Activated T-cell treated with anti-CD3 and anti-CD28 coated beads, Interleukin-2, amount 50 U/mL, for 72 hours (primary cell): ENCODE measurements around the gene STARD10. TPM values are rescaled to one million over a fixed set of nuclear protein-coding genes. Genes with fewer than 3 reads are reported as not detected.

Source experiments
- ATAC-seq, 2 donors: fragments of 150-1000 bp; cut with Tn5 transposase; replicated peaks in 1 of 2; 2 replicates each; pipeline ENCODE4 v1.10.0; 2021; ENCODE audit warnings: moderate library complexity in 2 of 2, mild to moderate bottlenecking in 1 of 2
- DNase-seq, 2 donors: peaks; one replicate each; pipeline ENCODE4 v3.0.0; 2021 to 2022; ENCODE audit warnings: mixed read lengths in 1 of 2
- H3K27ac Mint-ChIP-seq: one replicate; pipeline ENCODE4 v1.8.0; 2022; ENCODE audit warnings: mild to moderate bottlenecking, moderate library complexity, mixed read lengths
- H3K27me3 Mint-ChIP-seq: one replicate; pipeline ENCODE4 v1.8.0; 2022; ENCODE audit warnings: low read depth, mixed read lengths
- H3K36me3 Mint-ChIP-seq, 2 donors: one replicate each; pipeline ENCODE4 v1.8.0; 2022; ENCODE audit warnings: mixed read lengths in 2 of 2, mild to moderate bottlenecking in 1 of 2; ENCODE audit not compliant: insufficient read depth in 2 of 2
- H3K4me1 Mint-ChIP-seq: one replicate; pipeline ENCODE4 v1.8.0; 2022; ENCODE audit warnings: low read depth, mixed read lengths
- H3K4me3 Mint-ChIP-seq, 2 donors: one replicate each; pipeline ENCODE4 v1.8.0; 2022; ENCODE audit warnings: mild to moderate bottlenecking in 2 of 2, mixed read lengths in 2 of 2, moderate library complexity in 2 of 2
- H3K9me3 Mint-ChIP-seq, 2 donors: one replicate each; pipeline ENCODE4 v1.8.0; 2022; ENCODE audit warnings: mixed read lengths in 2 of 2
- total RNA-seq, 2 donors: library from RNA; stranded (reverse); gene quantifications; one replicate each; pipeline ENCODE4 v1.2.3, GENCODE V29; 2022

STARD10 gene
- total RNA-seq, 2 donors from 2014 or later, result 31.9 to 41.3 TPM

- DNase-seq (no peak), ATAC-seq (no peak)
- no peak overlapping the region for H3K4me3 Mint-ChIP-seq
- H3K36me3 Mint-ChIP-seq, result no peaks in the 10 kb centered on the region
- H3K27ac Mint-ChIP-seq, result no peak overlapping the region
- H3K27me3 Mint-ChIP-seq, result no peaks in the 10 kb centered on the region
- no peaks in the 10 kb centered on the region for H3K9me3 Mint-ChIP-seq
- peaks cover 20% of the 10 kb centered on the region for H3K4me1 Mint-ChIP-seq
Measured at GRCh38 chr11:72778535-72779494, 15.0 kb downstream of the STARD10 start.

DNA sequence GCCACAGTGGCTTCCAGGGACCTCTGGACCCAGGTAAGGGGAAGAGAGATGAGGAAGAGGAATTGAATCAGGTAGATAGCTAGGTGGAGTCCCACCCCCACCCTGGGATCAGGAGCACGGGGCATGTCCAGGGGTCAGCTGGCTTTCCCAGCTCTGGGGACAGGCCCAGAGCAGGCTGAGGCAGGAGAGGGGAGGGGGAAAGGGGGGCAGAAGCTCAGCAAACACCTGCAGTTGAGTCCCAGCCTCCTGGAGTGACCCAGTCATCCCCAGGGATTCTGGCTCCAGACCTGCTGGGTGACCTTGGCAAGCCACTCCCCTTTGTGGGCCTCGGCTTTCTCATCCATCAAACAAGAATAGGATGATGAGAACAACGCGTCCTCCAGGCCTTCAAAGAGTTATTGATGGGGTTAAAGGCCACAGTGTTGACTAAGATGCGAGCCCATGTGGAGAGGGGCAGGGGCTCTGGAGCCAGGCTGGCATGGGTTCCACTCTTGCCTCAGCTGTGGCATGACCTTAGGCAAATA lies 16.0 kb downstream of the STARD10 start:
- DNase-seq (no peak), ATAC-seq (no peak)
- Mint-ChIP-seq H3K27me3 (no peaks in the 10 kb centered on the region), H3K27ac (no peak overlapping the region), H3K9me3 (no peaks in the 10 kb centered on the region), H3K4me1 (peaks cover 18% of the 10 kb centered on the region), H3K4me3 (no peak overlapping the region), H3K36me3 (no peaks in the 10 kb centered on the region)

DNA sequence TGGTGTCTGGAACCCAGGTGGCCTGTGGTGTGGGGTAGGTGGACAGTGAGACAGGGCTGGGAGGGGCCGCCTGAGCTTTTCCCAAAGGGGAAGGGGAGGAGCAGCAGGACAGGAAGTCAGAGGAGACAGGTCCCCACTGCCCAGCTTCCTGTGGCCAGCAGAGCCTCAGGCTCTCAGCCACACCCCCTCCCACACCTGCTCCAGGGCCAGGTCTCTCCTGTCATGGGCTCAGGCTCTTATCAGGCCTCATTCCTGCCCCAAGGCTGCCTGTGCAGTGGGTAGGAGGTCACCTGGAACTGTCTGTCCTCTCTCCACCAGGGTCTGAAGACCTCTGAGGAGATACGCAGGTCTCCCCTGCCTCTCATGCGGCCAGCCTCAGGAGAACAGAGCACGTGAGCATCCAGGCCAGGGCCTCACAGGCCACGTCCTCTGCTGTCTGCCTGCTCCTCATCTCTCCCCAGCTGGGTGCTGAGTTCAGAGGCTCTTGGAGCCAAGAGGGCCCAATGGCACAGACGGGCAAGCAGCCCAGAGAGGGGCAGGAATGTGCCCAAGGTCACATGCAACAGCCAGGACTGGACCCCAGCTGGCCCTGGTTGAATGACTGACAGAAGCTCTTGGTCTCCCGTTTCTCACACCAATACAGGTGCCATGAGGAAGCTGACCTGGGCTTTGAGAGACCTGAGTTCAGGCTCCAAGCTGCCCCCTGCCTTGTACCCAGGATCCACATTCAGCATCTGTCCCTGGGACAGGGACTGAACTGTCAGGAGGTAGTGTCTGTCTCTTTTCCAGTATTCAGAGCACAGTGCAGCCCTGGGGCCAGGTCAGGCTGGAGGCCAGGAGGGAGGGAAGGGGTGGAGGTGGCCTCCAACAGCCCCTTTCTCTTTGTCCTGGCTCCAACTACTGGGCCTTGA lies 16.7 kb downstream of the STARD10 start:
- no peaks in the 10 kb centered on the region for H3K36me3 Mint-ChIP-seq
- H3K27ac Mint-ChIP-seq, result no peak overlapping the region
- DNase-seq (no peak), ATAC-seq (no peak)
- no peak overlapping the region for H3K4me3 Mint-ChIP-seq
- peaks cover 11% of the 10 kb centered on the region for H3K4me1 Mint-ChIP-seq
- no peaks in the 10 kb centered on the region for H3K27me3 Mint-ChIP-seq
- H3K9me3 Mint-ChIP-seq, result no peaks in the 10 kb centered on the region

GRCh38 chr11:72776117-72776843 lies 17.6 kb downstream of the STARD10 start:
- ATAC-seq, result no peak
- H3K27ac Mint-ChIP-seq, result no peak overlapping the region
- no peaks in the 10 kb centered on the region for H3K9me3 Mint-ChIP-seq
- no peak for DNase-seq
- H3K4me3 Mint-ChIP-seq, result no peak overlapping the region
- no peaks in the 10 kb centered on the region for H3K36me3 Mint-ChIP-seq
- H3K27me3 Mint-ChIP-seq, result no peaks in the 10 kb centered on the region
- H3K4me1 Mint-ChIP-seq, result peaks cover 7% of the 10 kb centered on the region

DNA sequence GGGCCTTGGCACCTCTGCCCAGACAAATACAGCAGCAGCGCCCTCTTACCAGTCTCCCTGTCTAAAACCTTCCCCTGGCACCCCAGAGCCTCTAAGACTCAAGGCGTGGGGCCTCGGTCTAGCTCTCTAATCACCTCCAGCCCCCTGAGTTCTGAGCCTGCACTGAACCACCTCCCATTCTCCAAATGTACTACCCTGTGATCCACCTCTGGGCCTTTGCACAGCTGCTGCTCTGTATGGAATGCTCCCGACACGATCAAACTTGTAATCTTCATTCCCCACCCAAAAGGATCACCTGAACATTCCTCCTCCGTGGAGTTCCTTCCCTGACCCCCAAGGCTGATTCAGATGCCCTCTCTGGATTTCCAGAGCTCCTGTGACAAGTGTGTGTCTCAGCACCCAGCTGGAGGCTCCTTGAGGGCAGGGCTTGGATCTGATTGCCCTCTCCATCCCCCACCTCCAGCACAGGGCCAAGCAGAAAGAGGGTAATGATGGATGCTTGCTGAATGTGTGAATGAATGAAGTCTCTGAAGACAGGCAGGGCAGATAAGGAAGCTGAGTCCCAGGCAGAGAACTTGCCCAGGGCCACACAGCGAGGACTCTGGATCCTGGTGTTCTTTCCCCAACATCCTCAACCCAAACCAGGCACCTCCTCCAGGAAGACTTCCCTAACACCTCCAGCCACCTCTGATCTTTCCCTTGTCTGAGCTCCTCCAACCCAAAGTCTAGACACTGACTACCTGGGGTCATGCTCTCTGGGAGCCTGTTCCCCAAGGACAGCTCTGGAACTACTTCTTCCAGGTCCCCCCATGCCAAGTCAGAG lies 18.3 kb downstream of the STARD10 start:
- Mint-ChIP-seq H3K4me1 (peaks cover 7% of the 10 kb centered on the region), H3K27ac (no peak overlapping the region), H3K9me3 (no peaks in the 10 kb centered on the region), H3K36me3 (no peaks in the 10 kb centered on the region), H3K4me3 (no peak overlapping the region), H3K27me3 (no peaks in the 10 kb centered on the region)
- ATAC-seq (no peak), DNase-seq (no peak)

DNA sequence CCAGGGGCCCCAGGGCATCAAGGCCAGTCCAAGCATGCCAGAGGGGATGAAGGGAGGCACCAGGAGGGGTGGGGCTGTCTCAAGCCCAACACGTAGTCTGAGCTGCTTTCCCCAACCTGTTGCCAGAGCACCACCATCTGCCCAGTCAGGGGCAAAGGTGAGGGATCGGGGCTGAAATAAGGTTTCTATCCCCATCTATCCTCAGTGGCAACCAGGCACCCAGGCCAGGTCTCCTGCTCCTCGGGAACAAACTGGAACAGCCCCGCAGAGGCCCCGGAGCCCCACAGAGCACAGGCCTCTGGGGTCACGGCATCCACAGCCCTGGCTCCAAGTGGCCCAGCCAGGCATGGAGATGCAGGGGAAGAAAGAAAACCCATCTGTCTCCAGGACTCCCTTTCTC lies 19.3 kb downstream of the STARD10 start:
- Mint-ChIP-seq H3K27me3 (no peaks in the 10 kb centered on the region), H3K27ac (no peak overlapping the region), H3K4me3 (no peak overlapping the region), H3K9me3 (no peaks in the 10 kb centered on the region), H3K36me3 (no peaks in the 10 kb centered on the region), H3K4me1 (peaks cover 2% of the 10 kb centered on the region)
- DNase-seq (no peak), ATAC-seq (no peak)

DNA sequence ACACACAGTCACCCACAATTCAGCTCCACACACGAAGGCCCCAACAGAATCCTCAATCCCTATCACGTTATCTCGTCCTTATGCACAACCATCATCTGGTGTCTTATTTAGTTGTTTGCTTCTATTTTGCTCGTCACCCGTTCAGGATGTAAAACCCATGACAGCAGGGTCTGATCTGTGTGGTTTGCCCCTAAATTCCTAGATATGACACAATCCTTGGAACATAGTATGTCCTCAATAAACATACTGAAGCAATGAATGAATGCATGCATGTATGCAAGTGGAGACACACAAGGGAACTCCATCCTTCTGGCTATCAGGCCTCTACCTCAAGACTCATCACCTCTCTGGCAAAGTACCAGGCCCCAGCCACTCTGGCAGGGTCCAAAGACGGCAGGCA lies 20.2 kb downstream of the STARD10 start:
- ATAC-seq (no peak), DNase-seq (no peak)
- Mint-ChIP-seq H3K4me3 (no peak overlapping the region), H3K4me1 (no peaks in the 10 kb centered on the region), H3K36me3 (no peaks in the 10 kb centered on the region), H3K27ac (no peak overlapping the region), H3K9me3 (no peaks in the 10 kb centered on the region), H3K27me3 (no peaks in the 10 kb centered on the region)

GRCh38 chr11:72773291-72773690 lies 20.6 kb downstream of the STARD10 start:
- Mint-ChIP-seq H3K27ac (no peak overlapping the region), H3K9me3 (no peaks in the 10 kb centered on the region), H3K36me3 (no peaks in the 10 kb centered on the region), H3K4me1 (no peaks in the 10 kb centered on the region), H3K4me3 (no peak overlapping the region), H3K27me3 (no peaks in the 10 kb centered on the region)
- no peak for DNase-seq
- ATAC-seq, result peak; percentile 13 to 43

DNA sequence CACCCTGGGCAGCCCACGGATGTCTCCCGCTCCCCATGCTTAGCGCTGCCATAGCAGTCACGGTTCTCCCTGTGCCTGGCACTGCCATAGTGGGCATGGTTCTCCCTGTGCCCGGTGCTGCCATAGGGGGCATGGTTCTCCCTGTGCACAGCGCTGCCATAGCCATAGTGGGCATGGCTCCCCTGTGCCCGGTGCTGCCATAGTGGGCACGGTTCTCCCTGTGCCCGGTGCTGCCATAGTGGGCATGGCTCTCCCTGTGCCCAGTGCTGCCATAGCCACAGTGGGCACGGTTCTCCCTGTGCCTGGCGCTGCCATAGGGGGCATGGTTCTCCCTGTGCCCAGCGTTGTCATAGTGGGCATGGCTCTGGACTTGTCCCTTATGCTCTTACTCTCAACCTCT lies 21.8 kb downstream of the STARD10 start:
- no peak for DNase-seq
- no peaks in the 10 kb centered on the region for H3K9me3 Mint-ChIP-seq

GRCh38 chr11:72771507-72771906 lies 22.3 kb downstream of the STARD10 start:
- no peaks in the 10 kb centered on the region for H3K27me3 Mint-ChIP-seq
- no peak overlapping the region for H3K27ac Mint-ChIP-seq
- no peak overlapping the region for H3K4me3 Mint-ChIP-seq
- H3K36me3 Mint-ChIP-seq, result no peaks in the 10 kb centered on the region
- H3K4me1 Mint-ChIP-seq, result no peaks in the 10 kb centered on the region
- H3K9me3 Mint-ChIP-seq, result no peaks in the 10 kb centered on the region
- DNase-seq (no peak), ATAC-seq (no peak)

More for the DNA sequence above, 21.8 kb downstream of the STARD10 start:
- Mint-ChIP-seq H3K36me3 (no peaks in the 10 kb centered on the region), H3K4me1 (no peaks in the 10 kb centered on the region), H3K27ac (no peak overlapping the region), H3K4me3 (no peak overlapping the region), H3K27me3 (no peaks in the 10 kb centered on the region)
- no peak for ATAC-seq

DNA sequence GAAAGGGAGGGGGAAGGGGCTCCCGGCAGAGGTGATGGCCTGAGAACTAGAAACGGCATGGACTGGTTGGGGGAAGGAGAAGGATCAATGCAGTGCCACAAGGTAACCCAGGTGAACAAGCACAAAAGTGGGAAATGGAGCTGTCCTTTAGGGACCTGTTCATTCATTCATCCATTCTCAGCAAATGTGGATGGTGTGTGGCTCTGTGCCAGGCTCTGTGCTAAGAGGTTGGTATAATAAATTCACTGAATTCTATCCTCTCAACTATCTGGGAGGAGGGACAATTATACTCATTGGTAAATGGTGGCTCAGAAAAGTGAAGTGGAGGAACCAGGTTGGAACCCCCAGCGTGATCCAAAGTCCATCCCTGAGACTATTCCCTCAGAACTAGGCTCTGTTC lies 23.0 kb downstream of the STARD10 start:
- Mint-ChIP-seq H3K4me1 (no peaks in the 10 kb centered on the region), H3K27ac (no peak overlapping the region), H3K36me3 (no peaks in the 10 kb centered on the region), H3K9me3 (no peaks in the 10 kb centered on the region), H3K4me3 (no peak overlapping the region), H3K27me3 (no peaks in the 10 kb centered on the region)
- DNase-seq (no peak), ATAC-seq (no peak)

DNA sequence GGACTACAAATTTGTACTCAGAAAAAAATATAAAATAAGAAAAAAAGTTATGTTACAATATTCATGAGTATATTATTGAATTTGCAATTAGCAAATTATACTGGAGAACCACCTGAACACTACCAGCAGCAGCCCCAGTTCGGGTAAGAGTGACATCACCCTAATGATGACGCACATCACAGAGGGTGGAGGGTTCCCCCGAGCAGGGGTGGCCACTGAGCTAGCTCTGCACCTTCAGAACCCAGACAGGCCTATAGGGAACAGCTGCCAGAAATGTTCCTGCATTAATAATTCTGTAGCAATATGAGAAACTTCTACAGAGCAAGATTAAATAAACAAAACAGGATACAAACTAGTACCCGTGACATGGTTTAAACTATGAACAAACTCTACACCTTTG lies 24.2 kb downstream of the STARD10 start:
- ATAC-seq (no peak), DNase-seq (no peak)
- H3K36me3 Mint-ChIP-seq, result no peaks in the 10 kb centered on the region
- no peaks in the 10 kb centered on the region for H3K4me1 Mint-ChIP-seq
- H3K4me3 Mint-ChIP-seq, result no peak overlapping the region
- H3K27me3 Mint-ChIP-seq, result no peaks in the 10 kb centered on the region
- H3K27ac Mint-ChIP-seq, result no peak overlapping the region
- H3K9me3 Mint-ChIP-seq, result no peaks in the 10 kb centered on the region
